Liver (tissue), 3 donors: ENCODE data around the gene WAC.

Experiments
- TAF1 ChIP-seq: conservative IDR thresholded peaks from 2 replicates; pipeline ENCODE4 v1.6.1; 2016; ENCODE audit warnings: antibody characterized with exemption, mild to moderate bottlenecking
- TF ChIP-seq, protein P1 (sequence below): fragments of 150-350 bp; IDR thresholded peaks from 2 replicates; pipeline ENCODE4 v1.5.1; 2017; ENCODE audit warnings: improper control_type of control experiment, low read depth, low read length; ENCODE audit not compliant: missing input control
- donor health status: healthy.
- donor health status: healthy.

DNA sequence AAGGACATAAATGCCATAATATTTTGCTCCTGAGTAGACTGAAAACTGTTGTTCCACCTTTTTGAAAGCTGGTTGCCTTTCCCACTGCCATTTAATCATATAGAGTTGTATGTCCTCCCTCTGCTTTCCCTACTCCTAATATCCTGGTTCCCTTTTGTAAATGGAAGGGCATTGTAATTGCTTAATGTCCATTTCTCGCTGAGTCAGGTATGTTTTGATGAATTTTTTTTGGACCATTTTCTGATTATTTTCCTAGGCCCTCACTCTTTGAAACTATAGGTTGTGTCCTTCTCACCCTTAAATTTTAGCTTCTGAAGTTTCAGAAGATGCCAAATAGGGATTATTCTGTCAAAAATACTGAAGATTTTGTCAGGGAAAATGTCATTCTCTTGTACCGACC, 45.5 kb downstream of the WAC start:
- TF ChIP-seq, protein P1, sequence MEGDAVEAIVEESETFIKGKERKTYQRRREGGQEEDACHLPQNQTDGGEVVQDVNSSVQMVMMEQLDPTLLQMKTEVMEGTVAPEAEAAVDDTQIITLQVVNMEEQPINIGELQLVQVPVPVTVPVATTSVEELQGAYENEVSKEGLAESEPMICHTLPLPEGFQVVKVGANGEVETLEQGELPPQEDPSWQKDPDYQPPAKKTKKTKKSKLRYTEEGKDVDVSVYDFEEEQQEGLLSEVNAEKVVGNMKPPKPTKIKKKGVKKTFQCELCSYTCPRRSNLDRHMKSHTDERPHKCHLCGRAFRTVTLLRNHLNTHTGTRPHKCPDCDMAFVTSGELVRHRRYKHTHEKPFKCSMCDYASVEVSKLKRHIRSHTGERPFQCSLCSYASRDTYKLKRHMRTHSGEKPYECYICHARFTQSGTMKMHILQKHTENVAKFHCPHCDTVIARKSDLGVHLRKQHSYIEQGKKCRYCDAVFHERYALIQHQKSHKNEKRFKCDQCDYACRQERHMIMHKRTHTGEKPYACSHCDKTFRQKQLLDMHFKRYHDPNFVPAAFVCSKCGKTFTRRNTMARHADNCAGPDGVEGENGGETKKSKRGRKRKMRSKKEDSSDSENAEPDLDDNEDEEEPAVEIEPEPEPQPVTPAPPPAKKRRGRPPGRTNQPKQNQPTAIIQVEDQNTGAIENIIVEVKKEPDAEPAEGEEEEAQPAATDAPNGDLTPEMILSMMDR = no peak
- TF ChIP-seq TAF1 = no peak
